H9 (cell line): ENCODE data around the gene PARP12. TPM values are rescaled to one million over a fixed set of nuclear protein-coding genes. Genes with fewer than 3 reads are reported as not detected.

Source experiments
- DNase-seq: peaks from one replicate; pipeline ENCODE4 v3.0.0-alpha.2; 2017
- H2AFZ ChIP-seq: one replicate; pipeline ENCODE4 v1.6.1; 2013; ENCODE audit warnings: mild to moderate bottlenecking, low read length, control low read depth, moderate library complexity
- H2AK5ac ChIP-seq: 2 replicates; pipeline ENCODE4 v1.6.1; 2013; ENCODE audit warnings: low read length, control low read depth, mixed read lengths; ENCODE audit not compliant: insufficient read length
- H2BK120ac ChIP-seq: one replicate; pipeline ENCODE4 v1.6.1; 2013; ENCODE audit warnings: low read depth, mild to moderate bottlenecking, low read length, control low read depth, inconsistent platforms; ENCODE audit not compliant: poor library complexity, severe bottlenecking
- H2BK12ac ChIP-seq: 2 replicates; pipeline ENCODE4 v1.6.1; 2013; ENCODE audit warnings: low read length, control low read depth, mixed read lengths, low read depth; ENCODE audit not compliant: insufficient read length
- H2BK15ac ChIP-seq: 2 replicates; pipeline ENCODE4 v1.6.1; 2013; ENCODE audit warnings: low read depth, low read length, control low read depth
- H2BK20ac ChIP-seq: one replicate; pipeline ENCODE4 v1.6.1; 2013; ENCODE audit warnings: low read depth, mild to moderate bottlenecking, low read length, control low read depth, inconsistent platforms; ENCODE audit not compliant: poor library complexity, severe bottlenecking
- H2BK5ac ChIP-seq: 2 replicates; pipeline ENCODE4 v1.6.1; 2013; ENCODE audit warnings: low read length, control low read depth, mixed read lengths; ENCODE audit not compliant: insufficient read length
- H3K14ac ChIP-seq: 2 replicates; pipeline ENCODE4 v1.6.1; 2013; ENCODE audit warnings: low read length, control low read depth; ENCODE audit not compliant: insufficient read depth
- H3K18ac ChIP-seq: 2 replicates; pipeline ENCODE4 v1.6.1; 2013; ENCODE audit warnings: low read depth, mild to moderate bottlenecking, mixed read lengths, low read length, control low read depth; ENCODE audit not compliant: insufficient read length
- H3K23ac ChIP-seq: 2 replicates; pipeline ENCODE4 v1.6.1; 2013; ENCODE audit warnings: low read length, control low read depth, mixed read lengths, low read depth; ENCODE audit not compliant: insufficient read length
- H3K23me2 ChIP-seq: 2 replicates; pipeline ENCODE4 v1.6.1; 2013; ENCODE audit warnings: low read depth, mild to moderate bottlenecking, mixed read lengths, low read length, control low read depth; ENCODE audit not compliant: insufficient read length, poor library complexity, severe bottlenecking
- H3K27ac ChIP-seq: 2 replicates; pipeline ENCODE4 v1.5.1; 2013; ENCODE audit warnings: low read length, control low read depth, mixed read lengths, low read depth; ENCODE audit not compliant: insufficient read length
- H3K27me3 ChIP-seq: 2 replicates; pipeline ENCODE4 v1.6.1; 2013; ENCODE audit warnings: low read length, control low read depth, inconsistent platforms; ENCODE audit not compliant: insufficient read depth
- H3K4ac ChIP-seq: 2 replicates; pipeline ENCODE4 v1.6.1; 2013; ENCODE audit warnings: low read depth, mild to moderate bottlenecking, control low read depth, inconsistent platforms, low read length, moderate library complexity
- H3K4me1 ChIP-seq: 2 replicates; pipeline ENCODE4 v1.6.1; 2013; ENCODE audit warnings: low read length, control low read depth, inconsistent platforms; ENCODE audit not compliant: insufficient read depth
- H3K4me2 ChIP-seq: 2 replicates; pipeline ENCODE4 v1.6.1; 2013; ENCODE audit warnings: low read length, control low read depth, mixed read lengths; ENCODE audit not compliant: insufficient read length, insufficient read depth
- H3K56ac ChIP-seq: 2 replicates; pipeline ENCODE4 v1.6.1; 2013; ENCODE audit warnings: low read depth, mild to moderate bottlenecking, mixed read lengths, low read length, control low read depth; ENCODE audit not compliant: insufficient read length
- H3K79me1 ChIP-seq: 2 replicates; pipeline ENCODE4 v1.6.1; 2013; ENCODE audit warnings: low read depth, mild to moderate bottlenecking, moderate library complexity, low read length, control low read depth, inconsistent platforms; ENCODE audit not compliant: insufficient read depth, poor library complexity, severe bottlenecking
- H3K79me2 ChIP-seq: 2 replicates; pipeline ENCODE4 v1.6.1; 2013; ENCODE audit warnings: low read length, control low read depth, inconsistent platforms; ENCODE audit not compliant: insufficient read depth
- H3K9ac ChIP-seq: 2 replicates; pipeline ENCODE4 v1.6.1; 2013; ENCODE audit warnings: low read length, control low read depth, mixed read lengths; ENCODE audit not compliant: insufficient read length; ENCODE audit errors: extremely low read depth
- H3K9me3 ChIP-seq: one replicate; pipeline ENCODE4 v1.6.1; 2013; ENCODE audit warnings: low read depth, low read length, inconsistent platforms; ENCODE audit not compliant: control insufficient read depth
- H3T11ph ChIP-seq: one replicate; pipeline ENCODE4 v1.6.1; 2013; ENCODE audit warnings: mild to moderate bottlenecking, low read length, control low read depth, inconsistent platforms
- H4K20me1 ChIP-seq: one replicate; pipeline ENCODE4 v1.6.1; 2013; ENCODE audit not compliant: control insufficient read depth, insufficient read length, insufficient read depth
- H4K5ac ChIP-seq: 2 replicates; pipeline ENCODE4 v1.6.1; 2013; ENCODE audit warnings: low read depth, mild to moderate bottlenecking, mixed read lengths, low read length, control low read depth; ENCODE audit not compliant: insufficient read length
- H4K8ac ChIP-seq: replicated peaks from 2 replicates; pipeline ENCODE4 v1.6.1; 2013; ENCODE audit warnings: low read length, control low read depth, mixed read lengths, low read depth; ENCODE audit not compliant: insufficient read length
- H4K91ac ChIP-seq: 2 replicates; pipeline ENCODE4 v1.6.1; 2013; ENCODE audit warnings: low read depth, mild to moderate bottlenecking, moderate library complexity, mixed read lengths, low read length, control low read depth; ENCODE audit not compliant: insufficient read length
- H3K27ac Mint-ChIP-seq, 3 experiments: 2 replicates in 2 of 3; 3 replicates in 1 of 3; pipeline ENCODE4 v1.8.0; 2020 to 2021; ENCODE audit warnings: mixed read lengths in 3 of 3, mild to moderate bottlenecking in 1 of 3, moderate library complexity in 1 of 3
- H3K27me3 Mint-ChIP-seq: 2 replicates; pipeline ENCODE4 v1.8.0; 2021; ENCODE audit warnings: low read depth, mild to moderate bottlenecking, moderate library complexity, mixed read lengths
- H3K36me3 Mint-ChIP-seq, 3 experiments: 2 replicates in 2 of 3; 3 replicates in 1 of 3; pipeline ENCODE4 v1.8.0; 2020 to 2021; ENCODE audit warnings: low read depth in 3 of 3, mixed read lengths in 3 of 3; ENCODE audit not compliant: insufficient read depth in 1 of 3
- H3K4me1 Mint-ChIP-seq, 2 experiments: 2 replicates each; pipeline ENCODE4 v1.8.0; 2020; ENCODE audit warnings: mixed read lengths in 2 of 2
- H3K4me3 Mint-ChIP-seq, 2 experiments: 2 replicates in 1 of 2; 3 replicates in 1 of 2; pipeline ENCODE4 v1.8.0; 2020 to 2021; ENCODE audit warnings: mild to moderate bottlenecking in 2 of 2, mixed read lengths in 2 of 2, moderate library complexity in 1 of 2
- H3K9me3 Mint-ChIP-seq, 2 experiments: 2 replicates in 1 of 2; 3 replicates in 1 of 2; pipeline ENCODE4 v1.8.0; 2020; ENCODE audit warnings: mild to moderate bottlenecking in 2 of 2, mixed read lengths in 2 of 2, moderate library complexity in 1 of 2
- CTCF ChIP-seq: fragments of 200-600 bp; sonication (generic); conservative IDR thresholded peaks from 3 replicates; pipeline ENCODE4 v1.8.0; 2021; ENCODE audit warnings: antibody characterized with exemption, mild to moderate bottlenecking
- WGBS: extraction: QIAGEN DNeasy Blood & Tissue Kit; methylation state at CpG from one replicate; pipeline ENCODE4 v1.1.7; 2013; ENCODE audit warnings: missing lambda C conversion rate, low lambda C conversion rate, mixed read lengths; ENCODE audit not compliant: insufficient read length; ENCODE audit errors: extremely low coverage; 5-methylcytosine and 5-hydroxymethylcytosine counted together
- total RNA-seq: library from RNA; stranded (reverse); gene quantifications from 2 replicates; pipeline ENCODE4 v1.2.1, GENCODE V29; 2021

Gene PARP12
- total RNA-seq, 1 experiment from 2014 or later, result 11.8 TPM

DNA sequence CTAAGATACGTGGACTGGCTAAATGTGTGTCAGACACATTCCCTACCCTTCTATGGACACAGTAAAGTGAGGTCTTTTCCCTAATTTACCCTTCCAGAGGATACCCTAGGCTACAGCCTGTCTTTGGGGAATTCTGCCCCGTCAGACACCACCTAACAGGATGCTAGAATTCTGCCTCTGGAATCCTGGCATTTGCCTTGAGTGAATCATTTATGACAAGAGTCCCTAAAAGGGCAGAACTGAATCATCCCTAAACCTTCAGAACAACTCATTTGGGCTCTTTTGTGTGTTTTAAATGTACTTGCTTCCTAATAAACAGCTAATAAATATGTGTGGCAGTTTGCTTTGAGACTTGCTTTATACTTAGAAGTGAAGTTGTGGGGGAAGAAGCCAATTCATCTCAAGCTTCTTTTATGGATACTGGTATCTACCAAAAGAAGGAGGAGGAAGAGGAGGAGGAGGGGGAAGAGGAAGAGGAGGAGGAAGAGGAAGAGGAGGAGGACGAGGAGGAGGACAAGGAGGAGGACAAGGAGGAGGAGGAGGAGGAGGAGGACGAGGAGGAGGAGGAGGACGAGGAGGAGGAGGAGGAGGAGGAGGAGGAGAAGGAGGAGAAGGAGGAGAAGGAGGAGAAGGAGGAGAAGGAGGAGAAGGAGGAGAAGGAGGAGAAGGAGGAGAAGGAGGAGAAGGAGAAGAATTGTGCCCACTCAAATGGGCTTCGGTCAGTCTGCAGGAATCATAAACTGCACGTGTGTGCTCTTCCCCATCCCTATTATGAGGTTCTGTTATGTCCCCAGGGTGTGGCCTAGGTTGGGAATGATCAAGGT, 27.1 kb downstream of the PARP12 start:
- Histone ChIP-seq H3K4ac (no peak overlapping the region), H3K23me2 (no peaks in the 10 kb centered on the region), H3K9ac (no peak overlapping the region), H2BK120ac (no peak overlapping the region), H2AK5ac (no peak overlapping the region), H2BK5ac (no peak overlapping the region), H2AFZ (no peak overlapping the region), H3K56ac (no peak overlapping the region), H4K20me1 (no peaks in the 10 kb centered on the region), H3K27ac (no peak overlapping the region), H3K14ac (no peak overlapping the region), H4K8ac (no peak overlapping the region), H3K18ac (no peak overlapping the region), H3K4me1 (no peaks in the 10 kb centered on the region), H4K5ac (no peak overlapping the region), H3K27me3 (no peaks in the 10 kb centered on the region), H3K9me3 (no peaks in the 10 kb centered on the region), H3T11ph (no peak overlapping the region), H3K4me2 (no peak overlapping the region), H4K91ac (no peak overlapping the region), H2BK12ac (no peak overlapping the region), H3K79me1 (no peaks in the 10 kb centered on the region), H3K79me2 (no peaks in the 10 kb centered on the region), H3K23ac (no peak overlapping the region), H2BK15ac (no peak overlapping the region), H2BK20ac (no peak overlapping the region)
- DNase-seq, result no peak
- TF ChIP-seq CTCF, result no peak
- H3K36me3 Mint-ChIP-seq, result peaks cover 0 to 16% (median 0%) of the 10 kb centered on the region in 3 experiments; a peak in 2 of 7 replicates
- no CpG with 5 or more reads among the region's 7 CpGs for WGBS
- H3K4me1 Mint-ChIP-seq, result no peaks in the 10 kb centered on the region
- H3K27ac Mint-ChIP-seq, result no peak overlapping the region; a peak in 1 of 7 replicates
- no peaks in the 10 kb centered on the region for H3K27me3 Mint-ChIP-seq
- H3K9me3 Mint-ChIP-seq, result no peaks in the 10 kb centered on the region
- H3K4me3 Mint-ChIP-seq, result no peak overlapping the region
